ENCODE measurements around the gene ST3GAL3.

DNA sequence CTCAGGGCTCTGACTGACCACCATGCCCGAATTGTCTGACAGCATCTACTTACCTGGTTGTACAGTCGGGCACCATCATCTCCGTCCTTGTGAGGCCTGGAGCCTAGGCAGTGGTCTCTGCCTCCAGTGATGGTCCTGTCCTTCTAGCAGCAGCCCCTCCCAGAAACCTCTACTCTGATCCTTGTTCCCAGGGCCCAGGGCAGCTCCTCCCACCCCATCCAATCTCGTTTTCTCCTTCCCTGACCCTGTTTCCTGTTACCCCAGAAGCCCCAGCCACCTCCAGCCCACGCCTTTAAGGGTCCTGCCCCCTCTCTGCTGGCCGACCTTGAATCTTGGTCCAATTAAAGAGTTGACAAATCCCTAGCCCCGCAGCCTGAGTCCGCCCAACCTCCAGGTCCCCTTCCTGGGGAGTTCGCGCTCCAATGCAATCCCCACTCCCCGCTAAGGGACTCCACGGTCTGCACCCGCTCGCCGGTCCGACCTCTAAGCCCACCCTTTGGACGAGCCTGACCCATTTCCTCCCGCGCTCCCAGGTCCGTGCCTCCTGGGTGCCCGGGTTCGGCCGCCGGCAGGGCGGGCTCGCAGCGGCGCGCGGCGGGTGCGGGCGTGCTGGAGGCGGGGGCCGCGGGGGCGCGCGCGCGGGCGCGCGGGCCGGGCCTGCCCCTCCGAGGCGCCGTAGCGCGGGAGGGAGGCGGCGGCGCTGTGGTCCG lies 271.4 kb downstream of the ST3GAL3 start, which contains the start of gene B4GALT2:
- TF ChIP-seq CTCF (IDR thresholded peaks at IDR 0.05; ENCODE audit: extremely low read depth in 1 of 2, insufficient read depth in 1 of 2, low read depth in 1 of 2, low read length in 2 of 2) = no peak
- TF ChIP-seq EZH2 (IDR thresholded peaks at IDR 0.05; ENCODE audit: borderline replicate concordance, low read depth, low read length, severe bottlenecking) = no peak
